CD14-positive monocyte (primary cell): ENCODE results near the gene PIAS4. TPM values are rescaled to one million over a fixed set of nuclear protein-coding genes. Genes with fewer than 3 reads are reported as not detected.
"Not testable (repeated sequence)": the region's sequence is repeated elsewhere in the genome, so short reads cannot be mapped to it uniquely, and the experiment has no call there.

Experiments
- DNase-seq, 3 donors: peaks; one replicate each; pipeline ENCODE4 v3.0.0-alpha.2; 2011 to 2022
- H2AFZ ChIP-seq: 2 replicates; pipeline ENCODE4 v1.6.0; 2012; ENCODE audit warnings: mild to moderate bottlenecking, low read depth, low read length, inconsistent platforms; ENCODE audit not compliant: insufficient read depth, poor library complexity, severe bottlenecking
- H3K27ac ChIP-seq, 2 donors: 1 replicate in 1 of 2; 2 replicates in 1 of 2; pipeline ENCODE4 v1.5.1; 2012 to 2013; ENCODE audit warnings: low read length in 2 of 2, control low read depth in 1 of 2, inconsistent platforms in 1 of 2, low read depth in 1 of 2, mild to moderate bottlenecking in 1 of 2
- H3K27me3 ChIP-seq, 2 donors: one replicate each; pipeline versions ENCODE4 v1.6.0 to v1.6.1; 2011 to 2013; ENCODE audit warnings: low read length in 2 of 2; ENCODE audit not compliant: control insufficient read depth in 2 of 2, insufficient read depth in 2 of 2
- H3K36me3 ChIP-seq, 2 donors: replicated peaks in 1 of 2; 1 replicate in 1 of 2; 2 replicates in 1 of 2; pipeline versions ENCODE4 v1.5.1 to v1.6.1; 2012 to 2013; ENCODE audit warnings: low read length in 2 of 2, control low read depth in 1 of 2, inconsistent platforms in 1 of 2, mild to moderate bottlenecking in 1 of 2; ENCODE audit not compliant: insufficient read depth in 2 of 2, control insufficient read depth in 1 of 2
- H3K4me1 ChIP-seq, 2 donors: 1 replicate in 1 of 2; 2 replicates in 1 of 2; pipeline versions ENCODE4 v1.5.1 to v1.6.1; 2012 to 2013; ENCODE audit warnings: low read length in 2 of 2, control low read depth in 1 of 2, inconsistent platforms in 1 of 2, mild to moderate bottlenecking in 1 of 2, moderate library complexity in 1 of 2; ENCODE audit not compliant: insufficient read depth in 2 of 2, control insufficient read depth in 1 of 2
- H3K4me2 ChIP-seq: replicated peaks from 2 replicates; pipeline ENCODE3; 2012; ENCODE audit warnings: low read length, moderate library complexity, mild to moderate bottlenecking; ENCODE audit not compliant: poor library complexity, severe bottlenecking; ENCODE audit errors: extremely low read depth
- H3K4me3 ChIP-seq, 3 experiments: fragments of 200-600 bp in 1 of 3; sonication (generic) in 1 of 3; replicated peaks in 1 of 3; 1 replicate in 2 of 3; 2 replicates in 1 of 3; pipeline ENCODE4 v1.5.1; 2011 to 2013; ENCODE audit warnings: low read length in 3 of 3, mild to moderate bottlenecking in 3 of 3, control low read depth in 2 of 3, low read depth in 2 of 3, inconsistent platforms in 1 of 3, moderate library complexity in 1 of 3
- H3K79me2 ChIP-seq: 2 replicates; pipeline ENCODE4 v1.6.0; 2012; ENCODE audit warnings: mild to moderate bottlenecking, control low read depth, inconsistent platforms, low read length, moderate library complexity; ENCODE audit not compliant: insufficient read depth
- H3K9ac ChIP-seq: 2 replicates; pipeline ENCODE4 v1.6.0; 2017; ENCODE audit warnings: low read length, mild to moderate bottlenecking; ENCODE audit not compliant: insufficient read depth, poor library complexity, severe bottlenecking
- H3K9me3 ChIP-seq, 2 donors: replicated peaks in 1 of 2; 1 replicate in 1 of 2; 2 replicates in 1 of 2; pipeline versions ENCODE4 v1.5.1 to v1.6.1; 2012 to 2013; ENCODE audit warnings: low read length in 2 of 2, control low read depth in 1 of 2; ENCODE audit not compliant: control insufficient read depth in 1 of 2, insufficient read depth in 1 of 2
- H4K20me1 ChIP-seq: 2 replicates; pipeline ENCODE4 v1.6.0; 2012; ENCODE audit warnings: mild to moderate bottlenecking, low read length, control low read depth, moderate library complexity; ENCODE audit not compliant: insufficient read depth
- H3K27ac Mint-ChIP-seq, 7 donors: one replicate each; pipeline ENCODE4 v1.8.0; 2020; ENCODE audit warnings: mild to moderate bottlenecking in 7 of 7, mixed read lengths in 7 of 7, moderate library complexity in 6 of 7, inconsistent platforms in 2 of 7
- H3K27me3 Mint-ChIP-seq, 3 donors: one replicate each; pipeline ENCODE4 v1.8.0; 2021 to 2022; ENCODE audit warnings: low read depth in 3 of 3, mild to moderate bottlenecking in 3 of 3, mixed read lengths in 3 of 3, moderate library complexity in 3 of 3, inconsistent platforms in 1 of 3
- H3K36me3 Mint-ChIP-seq, 2 donors: one replicate each; pipeline ENCODE4 v1.8.0; 2020; ENCODE audit warnings: mixed read lengths in 2 of 2, inconsistent platforms in 1 of 2, mild to moderate bottlenecking in 1 of 2
- H3K4me1 Mint-ChIP-seq: one replicate; pipeline ENCODE4 v1.8.0; 2020; ENCODE audit warnings: mild to moderate bottlenecking, mixed read lengths
- H3K4me3 Mint-ChIP-seq, 2 donors: one replicate each; pipeline ENCODE4 v1.8.0; 2020; ENCODE audit warnings: mild to moderate bottlenecking in 2 of 2, mixed read lengths in 2 of 2, moderate library complexity in 1 of 2
- H3K9me3 Mint-ChIP-seq, 7 donors: one replicate each; pipeline ENCODE4 v1.8.0; 2020 to 2022; ENCODE audit warnings: mixed read lengths in 7 of 7, mild to moderate bottlenecking in 6 of 7, moderate library complexity in 6 of 7, inconsistent platforms in 2 of 7
- CTCF ChIP-seq: fragments of 200-600 bp; IDR thresholded peaks from one replicate; pipeline ENCODE4 v1.8.0; 2022; ENCODE audit warnings: antibody characterized with exemption, mild to moderate bottlenecking
- WGBS: methylation state at CpG from one replicate; pipeline ENCODE4 v1.1.5; 2013; ENCODE audit warnings: missing lambda C conversion rate; ENCODE audit not compliant: insufficient coverage; 5-methylcytosine and 5-hydroxymethylcytosine counted together
- intact Hi-C, 2 donors: fragments of 100-400 bp; cut with micrococcal nuclease; formaldehyde crosslinking; loops; one replicate each; pipeline versions ENCODE4 v1.15.0 to v1.15.1; 2023
- polyA plus RNA-seq, 3 donors: library from polyadenylated mRNA; depleted of rRNA in 1 of 3; unstranded in 2 of 3; stranded (reverse) in 1 of 3; fragments of 300-500 nt in 2 of 3; fragments of >200 nt in 1 of 3; fragmentation: Illumina TruSeq in 2 of 3; gene quantifications; 1 replicate in 2 of 3; 2 replicates in 1 of 3; pipeline ENCODE4 v1.2.3, GENCODE V29; 2012 to 2021

PIAS4 gene
- polyA plus RNA-seq, 3 donors, result 2.3 to 8.1 (median 5.9) TPM

DNA sequence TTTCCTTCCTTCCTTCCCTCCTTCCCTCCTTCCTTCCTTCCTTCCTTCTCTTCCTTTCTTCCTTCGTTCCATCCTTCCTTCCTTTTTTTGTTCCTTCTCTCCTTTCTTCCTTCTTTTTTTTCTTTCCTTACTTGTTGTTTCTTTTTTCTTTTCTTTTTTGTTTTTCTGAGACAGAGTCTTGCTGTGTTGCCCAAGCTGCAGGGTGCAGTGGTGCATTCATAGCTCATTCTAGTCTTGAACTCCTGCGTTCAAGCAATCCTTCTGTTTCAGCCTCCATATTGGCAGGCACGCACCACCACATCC is 16.8 kb upstream of the PIAS4 start:
- no CpG with 5 or more reads among the region's 3 CpGs for WGBS
- no peaks in the 10 kb centered on the region for H3K9me3 ChIP-seq
- H3K4me1 ChIP-seq, result peaks cover 20 to 30% of the 10 kb centered on the region in 2 donors
- peak overlapping the region; percentile 31 for H2AFZ ChIP-seq
- peaks cover 26% of the 10 kb centered on the region for H3K4me1 Mint-ChIP-seq
- H3K36me3 Mint-ChIP-seq, result no peaks in the 10 kb centered on the region
- no peak overlapping the region for H3K9ac ChIP-seq
- no peaks in the 10 kb centered on the region for H3K36me3 ChIP-seq
- no peak overlapping the region for H3K27ac ChIP-seq
- intact Hi-C loops, result loop anchor here in 1 of 2 donors (2.0 kb wide), 1 partner anchor 16 kb away; the partner anchor contains the start of gene PIAS4
- no peak overlapping the region for H3K4me3 Mint-ChIP-seq
- H4K20me1 ChIP-seq, result peaks cover 10% of the 10 kb centered on the region
- no peak for TF ChIP-seq CTCF
- DNase-seq, result no peak
- no peak overlapping the region for H3K4me2 ChIP-seq
- H3K27me3 ChIP-seq, result no peaks in the 10 kb centered on the region
- H3K4me3 ChIP-seq, result no peak overlapping the region
- peaks cover 2 to 8% (median 2%) of the 10 kb centered on the region in 3 donors for H3K27me3 Mint-ChIP-seq
- peak overlapping the region in 2 of 7 donors; percentile 35 to 79 for H3K27ac Mint-ChIP-seq
- no peaks in the 10 kb centered on the region for H3K79me2 ChIP-seq
- H3K9me3 Mint-ChIP-seq, result peaks cover 0 to 10% (median 0%) of the 10 kb centered on the region in 7 donors

DNA sequence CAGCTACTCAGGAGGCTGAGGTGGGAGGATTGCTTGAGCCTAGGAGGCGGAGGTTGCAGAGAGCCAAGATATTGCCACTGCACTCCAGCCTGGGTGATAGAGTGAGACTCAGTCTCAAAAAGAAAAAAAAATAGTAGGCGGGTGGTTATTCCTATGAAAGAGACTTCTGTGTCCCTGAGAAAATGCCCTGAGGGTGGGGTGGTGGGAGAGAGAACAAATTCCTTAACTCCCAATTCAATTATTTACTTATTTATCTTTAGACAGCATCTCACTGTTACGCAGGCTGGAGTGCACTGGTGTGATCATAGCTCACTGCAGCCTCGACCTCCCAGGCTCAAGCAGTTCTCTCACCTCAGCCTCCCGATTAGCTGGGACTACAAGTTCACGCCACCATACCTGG is 11.9 kb upstream of the PIAS4 start:
- H3K27ac Mint-ChIP-seq, result no peak overlapping the region
- H3K27me3 Mint-ChIP-seq, result peaks cover 2 to 8% (median 3%) of the 10 kb centered on the region in 3 donors
- no peaks in the 10 kb centered on the region for H3K36me3 Mint-ChIP-seq
- Histone ChIP-seq H2AFZ (no peak overlapping the region), H4K20me1 (no peaks in the 10 kb centered on the region), H3K36me3 (no peaks in the 10 kb centered on the region), H3K4me3 (no peak overlapping the region), H3K4me2 (no peak overlapping the region), H3K9ac (no peak overlapping the region), H3K9me3 (no peaks in the 10 kb centered on the region), H3K79me2 (no peaks in the 10 kb centered on the region), H3K4me1 (peaks cover 6 to 9% of the 10 kb centered on the region in 2 donors), H3K27ac (no peak overlapping the region), H3K27me3 (no peaks in the 10 kb centered on the region)
- 100% methylated on average over 3 of the region's 6 CpGs for WGBS
- peaks cover 11% of the 10 kb centered on the region for H3K4me1 Mint-ChIP-seq
- no peak overlapping the region for H3K4me3 Mint-ChIP-seq
- peaks cover 0 to 6% (median 0%) of the 10 kb centered on the region in 7 donors for H3K9me3 Mint-ChIP-seq
- TF ChIP-seq CTCF, result no peak
- DNase-seq, result no peak
- intact Hi-C loops, result no loop called here

GRCh38 chr19:3998667-3999412 is 8.7 kb upstream of the PIAS4 start:
- H3K27ac Mint-ChIP-seq, H3K4me3 Mint-ChIP-seq, H3K4me1 Mint-ChIP-seq, H3K27me3 ChIP-seq, H3K9me3 Mint-ChIP-seq, intact Hi-C loops, H3K9me3 ChIP-seq, H3K36me3 Mint-ChIP-seq, H3K4me3 ChIP-seq, H3K4me1 ChIP-seq, H3K79me2 ChIP-seq, H3K9ac ChIP-seq, H3K4me2 ChIP-seq, H2AFZ ChIP-seq, DNase-seq, H3K27ac ChIP-seq, H3K36me3 ChIP-seq, H4K20me1 ChIP-seq, H3K27me3 Mint-ChIP-seq: not testable (repeated sequence)
- 94% methylated on average over 10 of the region's 29 CpGs for WGBS
